ENCODE results near the gene THBD.

Gene THBD

GRCh38 chr20:23072892-23073586 lies 23.6 kb upstream of the THBD start:
- in situ Hi-C loops (cut with HindIII; ENCODE audit: low sequenced_read_pairs), result no loop called here
- DNase-seq (ENCODE audit: low read depth), result no peak
- TF ChIP-seq CTCF (IDR thresholded peaks at IDR 0.05; ENCODE audit: low read depth, low read length, missing control alignments), result no peak
- H3K4me3 ChIP-seq (ENCODE audit: low read depth, low read length), result no peak overlapping the region

GRCh38 chr20:23071996-23072395 lies 22.5 kb upstream of the THBD start:
- no peak for DNase-seq (ENCODE audit: low read depth)

GRCh38 chr20:23071398-23071797 lies 21.9 kb upstream of the THBD start:
- TF ChIP-seq CTCF (IDR thresholded peaks at IDR 0.05; ENCODE audit: low read depth, low read length, missing control alignments), result no peak
- DNase-seq (ENCODE audit: low read depth), result no peak
- in situ Hi-C loops (cut with HindIII; ENCODE audit: low sequenced_read_pairs), result no loop called here
- H3K4me3 ChIP-seq (ENCODE audit: low read depth, low read length), result no peak overlapping the region

More at GRCh38 chr20:23071996-23072395, 22.5 kb upstream of the THBD start:
- H3K4me3 ChIP-seq (ENCODE audit: low read depth, low read length), result no peak overlapping the region
- TF ChIP-seq CTCF (IDR thresholded peaks at IDR 0.05; ENCODE audit: low read depth, low read length, missing control alignments), result no peak
- in situ Hi-C loops (cut with HindIII; ENCODE audit: low sequenced_read_pairs), result no loop called here

GRCh38 chr20:23069108-23069507 lies 19.6 kb upstream of the THBD start:
- TF ChIP-seq CTCF (IDR thresholded peaks at IDR 0.05; ENCODE audit: low read depth, low read length, missing control alignments), result no peak
- no peak for DNase-seq (ENCODE audit: low read depth)

GRCh38 chr20:23068283-23068682 lies 18.8 kb upstream of the THBD start:
- no peak for DNase-seq (ENCODE audit: low read depth)
- no peak overlapping the region for H3K4me3 ChIP-seq (ENCODE audit: low read depth, low read length)
- in situ Hi-C loops (cut with HindIII; ENCODE audit: low sequenced_read_pairs), result no loop called here
- TF ChIP-seq CTCF (IDR thresholded peaks at IDR 0.05; ENCODE audit: low read depth, low read length, missing control alignments), result no peak

More at GRCh38 chr20:23069108-23069507, 19.6 kb upstream of the THBD start:
- in situ Hi-C loops (cut with HindIII; ENCODE audit: low sequenced_read_pairs), result no loop called here
- no peak overlapping the region for H3K4me3 ChIP-seq (ENCODE audit: low read depth, low read length)

- in situ Hi-C loops (cut with HindIII; ENCODE audit: low sequenced_read_pairs), result no loop called here
- TF ChIP-seq CTCF (IDR thresholded peaks at IDR 0.05; ENCODE audit: low read depth, low read length, missing control alignments), result no peak
- no peak overlapping the region for H3K4me3 ChIP-seq (ENCODE audit: low read depth, low read length)
- no peak for DNase-seq (ENCODE audit: low read depth)
Observed at GRCh38 chr20:23066772-23067171, 17.3 kb upstream of the THBD start.

All from astrocyte of the cerebellum (primary cell).